ENCODE results near the gene TMEM253. TPM values are rescaled to one million over a fixed set of nuclear protein-coding genes. Genes with fewer than 3 reads are reported as not detected.
A peak's percentile ranks its signal among the peaks of the same experiment; 100 is the strongest.

Gene TMEM253
- total RNA-seq, 4 donors from 2014 or later = 0.23 TPM; not detected in 3

- 42% methylated on average over 5 of the region's 5 CpGs for WGBS
- H3K4me3 ChIP-seq = no peak overlapping the region
- H3K27me3 ChIP-seq = no peaks in the 10 kb centered on the region
- peaks cover 9 to 56% (median 49%) of the 10 kb centered on the region in 4 donors for H3K4me1 ChIP-seq
- H3K36me3 ChIP-seq = peaks cover 33 to 83% (median 63%) of the 10 kb centered on the region in 4 donors
- H3K9me3 ChIP-seq = no peaks in the 10 kb centered on the region
- intact Hi-C loops (cut with DNase I) = loop anchor here (5.0 to 10.0 kb wide), 2 partner anchors 73 to 175 kb away; partner anchors contain the start of gene HNRNPC
- TF ChIP-seq, protein P1, sequence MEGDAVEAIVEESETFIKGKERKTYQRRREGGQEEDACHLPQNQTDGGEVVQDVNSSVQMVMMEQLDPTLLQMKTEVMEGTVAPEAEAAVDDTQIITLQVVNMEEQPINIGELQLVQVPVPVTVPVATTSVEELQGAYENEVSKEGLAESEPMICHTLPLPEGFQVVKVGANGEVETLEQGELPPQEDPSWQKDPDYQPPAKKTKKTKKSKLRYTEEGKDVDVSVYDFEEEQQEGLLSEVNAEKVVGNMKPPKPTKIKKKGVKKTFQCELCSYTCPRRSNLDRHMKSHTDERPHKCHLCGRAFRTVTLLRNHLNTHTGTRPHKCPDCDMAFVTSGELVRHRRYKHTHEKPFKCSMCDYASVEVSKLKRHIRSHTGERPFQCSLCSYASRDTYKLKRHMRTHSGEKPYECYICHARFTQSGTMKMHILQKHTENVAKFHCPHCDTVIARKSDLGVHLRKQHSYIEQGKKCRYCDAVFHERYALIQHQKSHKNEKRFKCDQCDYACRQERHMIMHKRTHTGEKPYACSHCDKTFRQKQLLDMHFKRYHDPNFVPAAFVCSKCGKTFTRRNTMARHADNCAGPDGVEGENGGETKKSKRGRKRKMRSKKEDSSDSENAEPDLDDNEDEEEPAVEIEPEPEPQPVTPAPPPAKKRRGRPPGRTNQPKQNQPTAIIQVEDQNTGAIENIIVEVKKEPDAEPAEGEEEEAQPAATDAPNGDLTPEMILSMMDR (IDR thresholded peaks at IDR 0.05) = no peak
- no peak for TF ChIP-seq POLR2AphosphoS5 (IDR thresholded peaks at IDR 0.05)
- no peak for TF ChIP-seq POLR2A (IDR thresholded peaks at IDR 0.05; ENCODE audit: low read depth)
- TF ChIP-seq EP300 (IDR thresholded peaks at IDR 0.05) = no peak
- DNase-seq (ENCODE audit: extremely low spot score) = no peak
- peak overlapping the region; percentile 4 to 43 (median 22) for H3K27ac ChIP-seq (replicated peaks in 1 of 4)
Measured at GRCh38 chr14:21089877-21090193, 11.0 kb upstream of the TMEM253 start.

DNA sequence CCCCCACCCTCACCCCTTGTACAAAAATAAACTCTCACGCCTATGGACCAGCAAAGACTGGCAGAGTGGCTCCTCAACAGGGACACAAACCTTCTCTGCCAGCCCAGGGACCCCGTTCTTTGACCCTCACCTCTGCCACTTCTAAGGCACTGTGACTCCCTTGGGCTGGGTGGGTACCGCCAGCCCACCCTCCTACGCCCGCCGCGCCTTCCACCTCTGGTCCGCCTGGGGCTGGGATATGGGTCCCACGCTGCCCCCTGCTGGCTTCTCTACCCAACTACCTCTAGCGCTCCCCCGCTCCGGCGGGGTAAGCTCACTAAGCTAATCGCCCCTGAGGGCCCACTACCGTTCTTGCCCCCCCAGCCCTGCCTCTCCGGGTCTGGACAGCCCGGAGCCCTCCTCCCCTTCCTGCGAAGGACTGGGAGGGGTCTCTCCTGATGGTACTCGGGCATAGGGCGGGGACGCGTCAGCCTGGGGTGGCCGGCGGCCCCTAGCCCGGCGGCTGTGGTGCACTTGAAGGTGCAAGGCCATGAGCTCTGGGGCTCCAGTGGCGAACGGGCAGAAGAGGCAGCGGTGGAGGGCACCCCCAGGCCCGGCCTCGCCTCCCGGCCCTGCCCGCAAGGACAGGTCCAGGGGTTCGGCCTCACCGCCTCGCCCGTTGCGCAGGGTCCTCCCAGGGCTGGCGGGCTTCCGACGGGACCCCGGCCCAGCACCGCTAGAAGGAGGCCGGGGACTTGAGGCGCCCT lies 10.5 kb upstream of the TMEM253 start:
- peaks cover 9 to 57% (median 47%) of the 10 kb centered on the region in 4 donors for H3K4me1 ChIP-seq

DNA sequence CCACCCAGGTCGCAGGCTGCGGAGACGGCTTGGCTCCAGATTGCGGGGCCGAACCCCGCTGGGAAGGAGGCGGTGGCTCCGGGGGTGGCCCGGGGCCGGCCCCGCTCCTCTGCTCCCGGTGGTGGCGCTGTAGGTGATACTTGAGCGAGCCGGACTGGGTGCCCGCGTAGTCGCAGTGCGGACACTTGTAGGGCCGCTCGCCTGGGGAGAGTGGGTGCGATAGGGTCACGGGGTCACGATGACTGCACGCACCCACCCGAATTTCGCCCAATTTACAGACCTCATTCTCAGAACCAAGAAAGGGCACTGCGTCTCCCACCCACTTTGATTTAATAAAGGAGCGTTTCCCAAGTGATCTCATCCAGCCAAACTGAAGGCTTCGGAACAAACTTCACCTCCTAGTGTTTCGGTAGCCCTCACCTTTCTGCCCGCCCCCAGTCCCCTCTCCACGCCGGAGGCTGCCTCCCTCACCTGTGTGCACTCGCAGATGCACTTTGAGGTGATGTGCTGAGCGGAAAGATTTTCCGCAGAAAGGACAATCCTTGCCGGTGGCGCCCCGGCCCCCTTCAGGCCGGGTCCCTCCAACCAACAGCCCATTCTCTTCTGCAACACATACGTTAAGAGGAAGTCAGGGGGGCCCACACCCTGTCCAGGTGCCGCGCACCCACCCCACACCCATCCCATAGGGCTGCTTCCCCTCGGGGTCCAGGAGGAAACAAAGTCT lies 9.8 kb upstream of the TMEM253 start:
- 84% methylated on average over 35 of the region's 45 CpGs for WGBS
- TF ChIP-seq POLR2AphosphoS5 (IDR thresholded peaks at IDR 0.05) = no peak
- TF ChIP-seq EP300 (IDR thresholded peaks at IDR 0.05) = no peak
- TF ChIP-seq, protein P1 (IDR thresholded peaks at IDR 0.05) = no peak
- TF ChIP-seq POLR2A (IDR thresholded peaks at IDR 0.05; ENCODE audit: low read depth) = no peak
- Histone ChIP-seq H3K4me3 (no peak overlapping the region), H3K27me3 (no peaks in the 10 kb centered on the region), H3K4me1 (peaks cover 10 to 64% (median 51%) of the 10 kb centered on the region in 4 donors), H3K27ac (replicated peaks in 1 of 4) (peak overlapping the region in 2 of 4 donors; percentile 18 to 43), H3K9me3 (no peaks in the 10 kb centered on the region), H3K36me3 (peaks cover 33 to 71% (median 51%) of the 10 kb centered on the region in 4 donors)
- intact Hi-C loops (cut with DNase I) = loop anchor here (5.0 to 10.0 kb wide), 2 partner anchors 74 to 174 kb away; partner anchors contain the start of gene HNRNPC
- DNase-seq (ENCODE audit: extremely low spot score) = no peak

More for the DNA sequence above, 10.5 kb upstream of the TMEM253 start:
- peak overlapping the region; percentile 4 to 43 (median 22) for H3K27ac ChIP-seq (replicated peaks in 1 of 4)
- H3K9me3 ChIP-seq = no peaks in the 10 kb centered on the region
- no peaks in the 10 kb centered on the region for H3K27me3 ChIP-seq
- no peak for DNase-seq (ENCODE audit: extremely low spot score)
- intact Hi-C loops (cut with DNase I) = loop anchor here (5.0 to 10.0 kb wide), 2 partner anchors 73 to 174 kb away; partner anchors contain the start of gene HNRNPC
- TF ChIP-seq POLR2AphosphoS5 (IDR thresholded peaks at IDR 0.05) = no peak
- TF ChIP-seq, protein P1 (IDR thresholded peaks at IDR 0.05) = peak; percentile 59 to 75 (median 60)
- H3K36me3 ChIP-seq = peaks cover 33 to 78% (median 58%) of the 10 kb centered on the region in 4 donors
- no peak overlapping the region for H3K4me3 ChIP-seq
- WGBS = 71% methylated on average over 18 of the region's 45 CpGs

DNA sequence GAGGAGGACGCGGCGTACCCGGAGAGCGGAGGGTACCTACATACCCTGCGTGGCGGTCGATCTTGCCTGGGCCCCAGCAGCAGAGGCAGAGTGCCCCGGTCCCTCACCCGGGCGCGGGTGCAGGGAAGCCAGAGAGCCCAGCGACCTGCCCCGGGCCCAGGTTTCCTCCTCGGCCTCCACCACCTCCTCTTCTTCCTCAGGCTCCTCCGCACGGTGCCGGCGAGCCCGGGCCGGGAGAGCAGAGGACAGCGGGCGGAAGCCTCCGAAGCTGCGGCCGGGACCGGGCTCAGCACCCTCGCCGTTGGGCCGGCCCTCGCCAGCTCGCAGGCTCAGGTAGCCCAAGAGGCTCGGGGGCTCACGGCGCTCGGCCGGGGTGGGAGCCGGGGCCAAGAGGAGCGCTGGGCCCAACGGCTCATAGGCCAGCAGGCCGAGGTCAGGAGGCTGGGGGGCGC lies 9.0 kb upstream of the TMEM253 start:
- Histone ChIP-seq H3K4me1 (peaks cover 15 to 71% (median 58%) of the 10 kb centered on the region in 4 donors), H3K4me3 (no peak overlapping the region), H3K36me3 (peaks cover 32 to 63% (median 47%) of the 10 kb centered on the region in 4 donors), H3K27me3 (no peaks in the 10 kb centered on the region), H3K27ac (replicated peaks in 1 of 4) (peak overlapping the region; percentile 28 to 70 (median 38)), H3K9me3 (no peaks in the 10 kb centered on the region)
- DNase-seq (ENCODE audit: extremely low spot score) = no peak
- 91% methylated on average over 20 of the region's 42 CpGs for WGBS
- TF ChIP-seq POLR2A (IDR thresholded peaks at IDR 0.05; ENCODE audit: low read depth) (no peak), EP300 (IDR thresholded peaks at IDR 0.05) (no peak), POLR2AphosphoS5 (IDR thresholded peaks at IDR 0.05) (no peak)
- TF ChIP-seq, protein P1 (IDR thresholded peaks at IDR 0.05) = no peak
- intact Hi-C loops (cut with DNase I) = loop anchor here (1.0 to 10.0 kb wide), 4 partner anchors 12 to 173 kb away; partner anchors contain the start of genes ARHGEF40 and HNRNPC
